Neuron (in vitro differentiated cells): ENCODE measurements around the gene HNF4A.
A peak's percentile ranks its signal among the peaks of the same experiment; 100 is the strongest.
"Not testable (repeated sequence)": the region's sequence is repeated elsewhere in the genome, so short reads cannot be mapped to it uniquely, and the experiment has no call there.

Source experiments
- H2AFZ ChIP-seq: one replicate; pipeline ENCODE4 v1.6.1; 2013; ENCODE audit warnings: low read depth, mild to moderate bottlenecking, inconsistent platforms, low read length, moderate library complexity
- H3K27me3 ChIP-seq: one replicate; pipeline ENCODE4 v1.6.1; 2013; ENCODE audit warnings: low read length; ENCODE audit not compliant: insufficient read depth
- H3K36me3 ChIP-seq: one replicate; pipeline ENCODE4 v1.6.1; 2013; ENCODE audit warnings: low read length; ENCODE audit not compliant: insufficient read depth
- H3K4me1 ChIP-seq: one replicate; pipeline ENCODE4 v1.6.1; 2013; ENCODE audit warnings: low read length; ENCODE audit not compliant: insufficient read depth
- H3K4me3 ChIP-seq: 2 replicates; pipeline ENCODE4 v1.5.1; 2013; ENCODE audit warnings: mild to moderate bottlenecking, low read length, moderate library complexity
- H3K9me3 ChIP-seq: one replicate; pipeline ENCODE4 v1.6.1; 2013; ENCODE audit warnings: low read length

HNF4A gene

GRCh38 chr20:44355498-44356352 lies at the start of gene HNF4A:
Gene HNF4A, plus strand, starts transcription at chr20:44355699. Its CDS starts 106 bp downstream, at chr20:44355805.
- Histone ChIP-seq H3K9me3 (no peaks in the 10 kb centered on the region), H2AFZ (no peak within 1 kb of the TSS), H3K4me1 (peaks cover 4% of the 10 kb centered on the region), H3K36me3 (no peaks in the 10 kb centered on the region), H3K4me3 (no peak within 1 kb of the TSS), H3K27me3 (peaks cover 7% of the 10 kb centered on the region)

- Histone ChIP-seq H3K27me3 (no peaks in the 10 kb centered on the region), H2AFZ (no peak overlapping the region), H3K9me3 (no peaks in the 10 kb centered on the region), H3K4me1 (peaks cover 8% of the 10 kb centered on the region), H3K4me3 (no peak overlapping the region), H3K36me3 (no peaks in the 10 kb centered on the region)
These were observed 48.6 kb upstream of the HNF4A start for GRCh38 chr20:44306927-44307326.

- Histone ChIP-seq H3K9me3 (no peaks in the 10 kb centered on the region), H3K27me3 (peaks cover 7% of the 10 kb centered on the region), H3K36me3 (no peaks in the 10 kb centered on the region), H3K4me3 (peak overlapping the region; percentile 81), H3K4me1 (peaks cover 8% of the 10 kb centered on the region), H2AFZ (peak overlapping the region; percentile 91)
These were observed 45.5 kb upstream of the HNF4A start for GRCh38 chr20:44309763-44310663.

- peak within 1 kb of the TSS; percentile 81 for H3K4me3 ChIP-seq
- H3K27me3 ChIP-seq = peaks cover 7% of the 10 kb centered on the region
- H3K9me3 ChIP-seq = no peaks in the 10 kb centered on the region
- H3K4me1 ChIP-seq = peaks cover 8% of the 10 kb centered on the region
- H3K36me3 ChIP-seq = no peaks in the 10 kb centered on the region
- peak within 1 kb of the TSS; percentile 91 for H2AFZ ChIP-seq
These were observed 44.5 kb upstream of the HNF4A start, which contains the start of gene FITM2 for GRCh38 chr20:44310664-44311639. Gene FITM2, minus strand, starts transcription at chr20:44311202. Its CDS starts 54 bp downstream, at chr20:44311148.

- H3K4me1 ChIP-seq = peaks cover 6% of the 10 kb centered on the region
- H2AFZ ChIP-seq = no peak overlapping the region
- peaks cover 7% of the 10 kb centered on the region for H3K27me3 ChIP-seq
- H3K9me3 ChIP-seq = no peaks in the 10 kb centered on the region
- H3K4me3 ChIP-seq = no peak overlapping the region
- H3K36me3 ChIP-seq = no peaks in the 10 kb centered on the region
These were observed 40.6 kb upstream of the HNF4A start for GRCh38 chr20:44314870-44315269.

GRCh38 chr20:44319839-44320422 lies 35.6 kb upstream of the HNF4A start:
- no peaks in the 10 kb centered on the region for H3K9me3 ChIP-seq
- H3K36me3 ChIP-seq = no peaks in the 10 kb centered on the region
- no peak overlapping the region for H2AFZ ChIP-seq
- H3K4me3 ChIP-seq = no peak overlapping the region
- H3K4me1 ChIP-seq = no peaks in the 10 kb centered on the region
- no peaks in the 10 kb centered on the region for H3K27me3 ChIP-seq

- H3K27me3 ChIP-seq = peaks cover 6% of the 10 kb centered on the region
- no peaks in the 10 kb centered on the region for H3K4me1 ChIP-seq
- no peaks in the 10 kb centered on the region for H3K9me3 ChIP-seq
- no peaks in the 10 kb centered on the region for H3K36me3 ChIP-seq
- H3K4me3 ChIP-seq = no peak overlapping the region
- H2AFZ ChIP-seq = no peak overlapping the region
These were observed 31.2 kb upstream of the HNF4A start for GRCh38 chr20:44324343-44324742.

GRCh38 chr20:44326391-44327159 lies 28.9 kb upstream of the HNF4A start:
- Histone ChIP-seq H3K9me3 (no peaks in the 10 kb centered on the region), H3K36me3 (no peaks in the 10 kb centered on the region), H3K4me1 (no peaks in the 10 kb centered on the region), H3K27me3 (peaks cover 6% of the 10 kb centered on the region), H3K4me3 (no peak overlapping the region), H2AFZ (no peak overlapping the region)

GRCh38 chr20:44327748-44328147 lies 27.8 kb upstream of the HNF4A start:
- not testable (repeated sequence) for H3K4me3 ChIP-seq, H3K4me1 ChIP-seq, H2AFZ ChIP-seq, H3K27me3 ChIP-seq, H3K9me3 ChIP-seq, H3K36me3 ChIP-seq

- Histone ChIP-seq H3K9me3 (no peaks in the 10 kb centered on the region), H2AFZ (no peak overlapping the region), H3K36me3 (no peaks in the 10 kb centered on the region), H3K27me3 (peaks cover 6% of the 10 kb centered on the region), H3K4me1 (no peaks in the 10 kb centered on the region), H3K4me3 (no peak overlapping the region)
These were observed 27.1 kb upstream of the HNF4A start for GRCh38 chr20:44328428-44328827.

GRCh38 chr20:44331201-44331600 lies 24.3 kb upstream of the HNF4A start:
- Histone ChIP-seq H3K4me3 (no peak overlapping the region), H3K27me3 (peaks cover 8% of the 10 kb centered on the region), H3K4me1 (no peaks in the 10 kb centered on the region), H2AFZ (no peak overlapping the region), H3K9me3 (no peaks in the 10 kb centered on the region), H3K36me3 (no peaks in the 10 kb centered on the region)
